KOPT-K1 (cell line): Measurements from ENCODE around the gene PRPSAP2.
"Not testable (repeated sequence)": the region's sequence is repeated elsewhere in the genome, so short reads cannot be mapped to it uniquely, and the experiment has no call there.

Experiments used
- H3K27ac ChIP-seq: fragments of 200-600 bp; sonication (generic); 2 replicates; pipeline ENCODE4 v1.5.1; 2016; ENCODE audit warnings: antibody characterized with exemption, mild to moderate bottlenecking, low read depth, low read length; ENCODE audit not compliant: poor library complexity, severe bottlenecking
- H3K36me3 ChIP-seq: fragments of 200-600 bp; sonication (generic); 2 replicates; pipeline ENCODE4 v1.5.1; 2017; ENCODE audit warnings: antibody characterized with exemption, mild to moderate bottlenecking, low read length, moderate library complexity; ENCODE audit not compliant: insufficient read depth
- H3K9me3 ChIP-seq: fragments of 200-600 bp; sonication (generic); 2 replicates; pipeline ENCODE4 v1.5.1; 2017; ENCODE audit warnings: antibody characterized with exemption, low read length, mild to moderate bottlenecking; ENCODE audit not compliant: insufficient read depth, poor library complexity, severe bottlenecking

The PRPSAP2 gene

DNA sequence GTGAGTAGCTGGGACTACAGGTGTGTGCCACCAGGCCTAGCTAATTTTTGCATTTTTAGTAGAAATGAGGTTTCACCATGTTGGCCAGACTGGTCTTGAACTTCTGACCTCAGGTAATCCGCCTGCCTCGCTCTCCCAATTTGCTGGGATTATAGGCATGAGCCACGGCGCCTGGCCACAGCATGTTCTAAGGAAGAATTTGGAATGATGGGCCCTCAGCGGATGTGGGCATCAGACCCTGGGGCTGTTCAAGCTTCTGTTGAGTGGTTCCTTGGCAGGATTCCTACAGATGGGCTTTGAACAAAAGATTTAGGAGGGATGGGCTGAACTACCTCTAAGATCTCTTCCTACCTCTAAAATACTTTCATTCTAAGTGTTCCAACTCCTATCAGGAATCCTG lies 4.1 kb downstream of the PRPSAP2 start:
- Histone ChIP-seq H3K36me3 (peaks cover 9% of the 10 kb centered on the region), H3K27ac (no peak overlapping the region), H3K9me3 (no peaks in the 10 kb centered on the region)

DNA sequence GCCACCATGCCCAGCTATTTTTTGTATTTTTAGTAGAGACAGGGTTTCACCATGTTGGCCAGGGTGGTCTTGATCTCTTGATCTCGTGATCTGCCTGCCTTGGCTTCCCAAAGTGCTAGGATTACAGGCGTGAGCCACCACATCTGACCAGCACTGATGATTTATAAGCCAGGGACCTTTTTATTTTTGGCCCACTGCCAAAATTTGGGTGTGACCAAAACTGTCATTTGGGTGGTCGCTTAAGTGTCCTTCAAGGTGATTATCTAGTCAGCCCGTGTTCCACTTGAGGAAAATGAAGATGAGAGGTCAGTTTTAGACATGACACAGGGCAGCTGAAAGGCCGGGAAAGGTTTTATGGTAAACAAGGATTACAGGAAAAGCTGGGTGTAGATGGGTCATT lies 7.1 kb downstream of the PRPSAP2 start:
- H3K9me3 ChIP-seq, H3K27ac ChIP-seq: not testable (repeated sequence)
- H3K36me3 ChIP-seq = peaks cover 36% of the 10 kb centered on the region

DNA sequence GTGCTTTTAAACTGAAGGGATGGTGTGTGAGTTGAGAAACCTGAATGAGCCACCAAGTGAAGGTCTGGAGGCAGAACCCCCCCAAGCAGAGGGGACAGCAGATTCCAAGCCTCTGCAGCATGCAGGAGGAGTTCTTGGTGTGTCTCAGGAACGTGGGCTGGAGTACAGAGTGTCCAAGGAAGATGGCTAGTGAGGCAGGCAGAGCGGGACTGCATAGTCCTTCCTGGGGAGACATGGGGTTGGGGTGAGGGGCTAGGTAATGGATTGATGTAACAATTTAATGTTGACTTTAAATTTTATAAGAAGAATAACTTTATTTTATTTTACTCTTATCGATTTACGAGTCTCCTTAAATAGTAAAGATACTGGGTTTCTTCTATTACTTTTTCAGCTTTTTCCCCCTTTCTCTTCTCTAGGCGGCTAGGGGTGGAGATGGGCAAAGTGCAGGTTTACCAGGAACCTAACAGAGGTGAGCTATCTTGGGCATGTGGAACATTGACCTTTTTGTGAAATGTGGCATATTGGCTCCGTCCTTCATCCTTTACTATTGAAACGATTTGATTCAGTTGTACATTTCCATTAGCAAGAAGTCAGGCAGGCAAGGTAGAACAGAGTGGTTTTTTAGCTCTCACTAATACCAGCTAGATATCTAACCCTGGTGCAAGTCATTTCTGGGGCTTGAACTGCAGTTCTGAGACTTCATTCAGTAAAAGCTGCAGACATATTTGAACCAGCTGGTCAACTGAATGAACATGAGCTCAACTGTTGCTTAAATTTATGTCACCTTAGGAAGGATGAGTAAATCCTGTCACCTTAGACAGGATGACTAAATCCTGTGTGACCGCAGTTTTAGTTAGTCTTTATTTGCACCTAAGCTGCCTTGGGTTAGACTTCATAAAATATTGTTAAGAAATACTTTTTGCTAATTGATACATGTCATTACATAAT lies 9.2 kb downstream of the PRPSAP2 start:
- no peak overlapping the region for H3K27ac ChIP-seq
- H3K36me3 ChIP-seq = peaks cover 56% of the 10 kb centered on the region
- H3K9me3 ChIP-seq = no peaks in the 10 kb centered on the region

DNA sequence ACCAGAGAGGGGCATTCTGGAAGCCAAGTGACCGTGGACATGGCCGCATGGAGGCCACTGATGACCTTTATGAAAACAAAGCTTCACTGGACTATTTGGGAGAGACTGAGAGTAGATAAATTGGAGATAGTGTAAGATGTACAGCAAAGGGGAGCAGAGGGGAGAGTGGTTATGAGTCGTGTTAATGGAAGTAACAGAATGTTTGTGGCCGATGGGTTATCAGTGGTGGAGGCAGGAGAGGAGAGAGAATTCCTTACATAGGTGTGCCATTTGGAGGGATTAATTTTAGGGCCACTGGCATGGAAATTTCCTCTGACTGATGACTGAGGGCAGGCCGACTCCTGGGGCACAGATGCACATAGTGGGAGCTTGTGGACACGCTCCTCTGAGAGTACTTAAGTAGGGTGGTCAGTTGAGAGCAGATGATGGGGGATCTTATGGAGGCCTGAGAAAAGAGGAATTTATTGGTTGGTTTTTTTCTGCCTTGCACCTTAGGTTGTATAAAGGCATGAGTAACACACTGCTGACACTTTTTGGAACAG lies 19.2 kb downstream of the PRPSAP2 start:
- Histone ChIP-seq H3K9me3 (no peaks in the 10 kb centered on the region), H3K36me3 (peaks cover 92% of the 10 kb centered on the region), H3K27ac (no peak overlapping the region)

DNA sequence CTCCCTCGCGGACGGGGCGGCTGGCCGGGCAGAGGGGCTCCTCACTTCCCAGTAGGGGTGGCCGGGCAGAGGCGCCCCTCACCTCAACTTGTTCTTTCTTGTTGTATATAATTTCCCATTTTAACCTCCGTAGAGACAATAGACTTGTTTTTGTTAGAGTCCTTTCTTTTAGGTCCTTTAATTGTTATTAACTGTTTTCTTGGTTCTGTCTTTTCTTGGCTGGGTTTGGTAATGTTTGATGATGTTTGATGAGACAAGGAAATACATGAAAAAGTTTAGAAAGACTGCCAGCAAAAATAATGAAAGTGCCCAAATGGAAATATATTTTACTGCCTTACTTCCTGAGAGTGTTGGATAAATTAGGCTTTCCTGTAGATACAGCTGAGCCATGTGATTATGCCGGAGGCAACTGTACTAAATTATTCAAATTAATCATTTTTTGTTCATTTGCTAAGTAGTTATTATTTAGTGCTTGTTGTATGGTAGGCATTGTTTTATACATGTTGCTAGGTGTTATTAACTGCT lies 30.9 kb downstream of the PRPSAP2 start:
- Histone ChIP-seq H3K36me3 (peaks cover 81% of the 10 kb centered on the region), H3K27ac (no peak overlapping the region), H3K9me3 (no peaks in the 10 kb centered on the region)

DNA sequence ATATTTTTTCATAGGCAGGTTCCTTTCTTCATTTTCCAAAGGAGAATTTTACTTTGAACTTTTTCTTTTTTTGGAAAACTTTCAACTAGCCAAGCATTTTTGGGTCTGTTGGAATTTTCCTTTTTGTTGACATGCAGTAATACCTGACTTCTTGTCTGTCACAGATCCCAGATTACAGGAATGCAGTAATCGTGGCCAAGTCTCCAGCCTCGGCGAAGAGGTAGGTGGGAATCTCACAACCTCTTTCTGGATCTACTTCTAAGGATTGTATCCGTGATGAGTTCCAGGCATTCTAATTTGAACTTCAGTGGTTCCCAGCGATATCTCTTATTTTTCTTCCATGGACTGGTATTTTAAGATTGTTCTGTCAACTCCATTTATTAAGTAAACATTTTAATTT lies 31.7 kb downstream of the PRPSAP2 start:
- peaks cover 79% of the 10 kb centered on the region for H3K36me3 ChIP-seq
- no peaks in the 10 kb centered on the region for H3K9me3 ChIP-seq
- H3K27ac ChIP-seq = no peak overlapping the region

DNA sequence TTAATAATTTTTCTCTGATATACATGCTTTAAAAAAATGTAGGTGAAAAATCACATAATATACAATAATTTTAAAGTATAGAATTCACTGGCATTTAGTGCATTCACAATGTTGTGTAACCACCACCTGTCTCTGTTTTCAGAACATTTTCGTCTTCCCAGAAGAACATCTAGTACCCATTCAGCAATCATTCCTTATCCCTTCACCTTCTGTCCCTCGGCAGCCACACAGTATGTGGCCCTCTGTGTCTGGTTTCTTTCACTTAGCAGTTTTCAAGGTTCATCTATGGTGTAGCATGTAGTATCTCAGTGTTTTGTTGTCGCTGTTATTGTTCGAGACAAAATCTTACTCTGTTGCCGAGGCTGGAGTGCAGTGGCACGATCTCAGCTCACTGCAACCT lies 33.6 kb downstream of the PRPSAP2 start:
- H3K36me3 ChIP-seq = peaks cover 69% of the 10 kb centered on the region
- no peaks in the 10 kb centered on the region for H3K9me3 ChIP-seq
- no peak overlapping the region for H3K27ac ChIP-seq

DNA sequence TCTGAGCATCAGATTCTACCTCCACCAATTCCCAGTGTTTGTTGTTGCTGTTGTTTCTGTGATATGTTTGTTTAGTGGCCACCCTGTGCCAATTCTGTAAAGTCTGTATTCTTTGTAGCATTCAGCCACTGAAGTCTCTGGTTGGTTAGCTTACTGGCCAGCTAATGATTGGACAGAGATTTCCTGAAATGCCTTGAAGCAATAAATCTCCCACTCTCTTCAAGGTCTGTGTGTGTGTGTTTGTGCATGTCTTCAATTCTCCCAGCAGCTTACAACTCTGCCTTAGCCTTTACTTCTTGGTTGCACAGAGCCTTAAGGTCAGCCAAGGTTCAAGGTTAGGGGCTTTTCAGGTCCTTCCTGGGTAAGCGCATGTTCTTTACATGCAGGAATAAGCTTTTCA lies 38.2 kb downstream of the PRPSAP2 start:
- H3K36me3 ChIP-seq = peaks cover 53% of the 10 kb centered on the region
- peaks cover 12% of the 10 kb centered on the region for H3K9me3 ChIP-seq
- no peak overlapping the region for H3K27ac ChIP-seq

DNA sequence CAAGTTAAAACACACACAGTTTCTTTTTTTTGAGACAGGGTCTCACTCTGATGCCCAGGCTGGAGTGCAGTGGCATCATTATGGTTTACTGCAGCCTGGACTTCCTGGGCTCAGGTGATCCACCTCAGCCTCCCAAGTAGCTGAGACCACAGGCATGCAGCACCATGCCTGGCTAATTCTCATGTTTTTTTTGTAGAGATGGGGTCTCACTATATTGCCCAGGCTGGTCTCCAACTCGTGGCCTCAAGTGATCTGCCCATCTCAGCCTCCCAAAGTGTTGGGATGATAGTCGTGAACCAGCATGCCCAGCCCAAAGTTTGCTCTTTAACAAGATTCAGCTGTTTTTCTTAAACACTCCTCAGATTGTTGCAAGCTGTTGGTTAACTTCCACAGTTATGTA lies 39.0 kb downstream of the PRPSAP2 start:
- Histone ChIP-seq H3K36me3 (peaks cover 45% of the 10 kb centered on the region), H3K27ac (no peak overlapping the region), H3K9me3 (peaks cover 12% of the 10 kb centered on the region)

DNA sequence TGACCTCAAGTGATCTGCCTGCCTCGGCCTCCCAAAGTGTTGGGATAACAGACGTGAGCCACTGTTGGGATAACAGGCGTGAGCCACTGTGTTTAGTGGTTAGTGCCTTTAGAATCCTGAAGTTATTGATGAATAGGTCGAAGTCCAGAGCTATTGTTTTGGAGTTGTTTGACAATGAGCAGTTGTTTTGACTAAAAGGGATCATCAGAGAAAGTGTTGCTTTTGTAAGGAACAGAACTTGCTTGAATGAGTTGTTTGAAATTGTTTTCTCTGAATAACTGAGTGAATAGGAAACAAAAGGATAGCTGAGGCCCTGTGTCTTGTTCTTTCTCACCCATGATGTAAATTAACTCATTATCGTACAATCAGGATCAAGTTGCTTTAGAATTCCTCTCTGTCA lies 46.6 kb downstream of the PRPSAP2 start:
- no peak overlapping the region for H3K27ac ChIP-seq
- H3K36me3 ChIP-seq = peaks cover 39% of the 10 kb centered on the region
- H3K9me3 ChIP-seq = peaks cover under 1% of the 10 kb centered on the region

DNA sequence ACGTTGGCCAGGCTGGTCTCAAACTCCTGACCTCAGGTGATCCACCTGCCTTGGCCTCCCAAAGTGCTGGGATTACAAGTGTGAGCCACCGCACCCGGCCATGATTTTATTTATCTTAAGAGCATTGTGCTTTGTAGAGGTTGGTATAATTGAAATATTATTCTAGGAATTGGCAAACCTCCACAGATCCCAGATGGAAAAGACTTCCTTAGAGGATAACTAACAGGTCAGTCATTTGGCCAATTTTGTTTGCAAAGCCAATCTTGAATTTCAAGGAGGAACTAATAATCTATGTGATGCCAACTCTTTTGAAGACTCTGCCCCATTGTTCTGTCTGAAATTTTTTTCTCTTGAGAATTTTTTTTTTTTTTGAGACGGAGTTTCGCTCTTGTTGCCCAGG lies 47.3 kb downstream of the PRPSAP2 start:
- Histone ChIP-seq H3K9me3 (no peaks in the 10 kb centered on the region), H3K36me3 (peaks cover 47% of the 10 kb centered on the region), H3K27ac (no peak overlapping the region)

DNA sequence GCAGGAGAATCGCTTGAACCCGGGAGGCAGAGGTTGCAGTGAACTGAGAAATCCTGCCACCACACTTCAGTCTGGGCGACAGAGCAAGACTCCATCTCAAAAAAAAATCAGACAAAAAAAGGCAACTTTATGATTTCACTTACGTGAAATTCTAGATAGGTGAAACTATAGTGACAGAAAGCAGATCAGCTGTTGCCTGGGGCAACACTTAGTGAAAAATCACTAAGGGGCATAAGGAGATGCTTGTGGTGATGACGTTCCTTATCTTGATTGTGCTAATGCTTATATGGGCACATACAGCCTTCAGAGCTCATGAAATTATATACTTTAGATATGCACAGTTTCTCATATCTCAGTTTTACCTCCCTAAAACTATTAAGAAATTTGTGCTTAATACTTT lies 52.4 kb downstream of the PRPSAP2 start:
- peaks cover 81% of the 10 kb centered on the region for H3K36me3 ChIP-seq
- no peaks in the 10 kb centered on the region for H3K9me3 ChIP-seq
- H3K27ac ChIP-seq = no peak overlapping the region

DNA sequence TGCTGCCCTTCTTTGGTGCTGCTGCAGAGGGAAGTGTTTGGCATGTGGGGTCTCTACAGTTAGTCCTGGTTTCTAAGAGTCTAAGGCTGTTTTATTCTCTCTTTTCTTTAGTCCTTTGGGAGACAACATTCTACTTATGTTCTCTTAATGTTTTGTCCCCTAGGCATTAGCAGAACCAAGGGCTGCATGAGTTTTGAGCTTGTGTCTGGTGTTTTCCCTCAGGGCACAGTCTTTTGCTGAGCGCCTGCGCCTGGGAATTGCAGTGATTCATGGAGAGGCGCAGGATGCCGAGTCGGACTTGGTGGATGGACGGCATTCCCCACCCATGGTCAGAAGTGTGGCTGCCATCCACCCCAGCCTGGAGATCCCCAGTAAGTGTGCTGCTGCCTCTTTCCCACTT lies 53.0 kb downstream of the PRPSAP2 start:
- no peaks in the 10 kb centered on the region for H3K9me3 ChIP-seq
- no peak overlapping the region for H3K27ac ChIP-seq
- peaks cover 83% of the 10 kb centered on the region for H3K36me3 ChIP-seq

DNA sequence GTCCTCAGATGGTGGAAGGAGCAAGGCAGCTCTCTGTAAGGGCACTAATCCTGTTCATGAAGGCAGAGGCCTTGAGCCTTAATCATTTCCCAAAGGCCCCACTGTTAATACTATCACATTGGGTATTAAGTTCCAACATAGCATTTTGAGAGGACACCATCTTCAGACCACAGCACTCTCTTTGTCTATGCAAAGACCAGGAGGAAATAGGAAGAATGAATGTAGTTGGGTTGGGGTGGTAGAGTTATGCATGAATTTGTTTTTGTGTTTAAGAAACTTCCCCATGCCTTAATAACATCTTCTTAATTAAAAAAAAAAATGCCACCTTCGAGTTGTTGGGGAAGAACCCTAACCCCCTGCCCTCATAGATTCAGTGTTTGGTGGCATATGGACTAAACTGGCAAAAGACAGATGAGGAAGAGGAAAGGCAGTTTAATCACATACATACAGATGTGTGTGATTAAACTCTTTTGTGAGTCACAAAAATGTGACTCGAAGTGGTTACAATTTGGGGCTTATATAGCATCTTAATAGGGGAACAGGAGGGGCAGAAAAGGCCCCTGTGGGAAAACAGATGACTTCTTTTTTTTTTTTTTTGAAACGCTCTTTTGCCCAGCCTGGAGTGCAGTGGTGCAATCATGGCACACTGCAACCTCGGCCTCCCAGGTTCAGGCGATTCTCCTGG lies 59.0 kb downstream of the PRPSAP2 start:
- H3K27ac ChIP-seq = no peak overlapping the region

DNA sequence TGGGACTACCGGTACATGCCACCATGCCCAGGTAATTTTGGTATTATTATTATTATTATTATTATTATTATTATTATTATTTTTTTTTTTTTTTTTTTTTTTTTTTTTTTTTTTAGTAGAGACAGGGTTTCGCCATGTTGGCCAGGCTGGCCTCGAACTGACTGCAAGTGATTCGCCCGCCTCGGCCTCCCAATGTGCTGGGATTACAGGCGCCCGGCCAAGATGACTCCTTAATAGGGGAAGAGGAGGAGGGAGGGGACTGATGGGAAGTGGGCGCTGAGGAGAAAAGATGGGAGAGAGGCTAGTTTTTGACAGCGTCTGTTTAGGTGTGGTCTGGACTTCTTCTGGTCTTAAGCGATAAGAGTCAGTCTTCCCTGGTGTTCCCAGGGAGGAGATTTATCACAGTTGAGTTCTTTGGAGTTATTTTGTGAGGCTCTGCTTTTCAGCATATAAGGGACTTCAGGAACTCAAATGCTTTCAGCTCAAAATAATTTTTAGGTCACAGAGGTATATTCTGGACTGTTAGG lies 59.6 kb downstream of the PRPSAP2 start:
- Histone ChIP-seq H3K27ac (no peak overlapping the region), H3K9me3 (no peaks in the 10 kb centered on the region), H3K36me3 (peaks cover 60% of the 10 kb centered on the region)

More for the DNA sequence above, 59.0 kb downstream of the PRPSAP2 start:
- Histone ChIP-seq H3K9me3 (no peaks in the 10 kb centered on the region), H3K36me3 (peaks cover 66% of the 10 kb centered on the region)
